ENCODE data around the gene GOSR1.
"Not testable (repeated sequence)": the region's sequence is repeated elsewhere in the genome, so short reads cannot be mapped to it uniquely, and the experiment has no call there.

The GOSR1 gene

GRCh38 chr17:30520436-30520835, 43.2 kb downstream of the GOSR1 start:
- no peak for TF ChIP-seq CTCF (conservative IDR thresholded peaks at IDR 0.05)
- no peak for TF ChIP-seq ZFX (IDR thresholded peaks at IDR 0.05)
- H3K27ac ChIP-seq = no peak overlapping the region

- TF ChIP-seq CTCF (conservative IDR thresholded peaks at IDR 0.05) = no peak
- TF ChIP-seq ZFX (IDR thresholded peaks at IDR 0.05) = no peak
- no peak overlapping the region for H3K27ac ChIP-seq
Measured at GRCh38 chr17:30520882-30521281, 43.7 kb downstream of the GOSR1 start.

GRCh38 chr17:30521766-30522165, 44.6 kb downstream of the GOSR1 start:
- no peak for TF ChIP-seq CTCF (conservative IDR thresholded peaks at IDR 0.05)
- TF ChIP-seq ZFX (IDR thresholded peaks at IDR 0.05) = no peak

GRCh38 chr17:30523236-30523635, 46.0 kb downstream of the GOSR1 start:
- not testable (repeated sequence) for H3K27ac ChIP-seq

More at GRCh38 chr17:30521766-30522165, 44.6 kb downstream of the GOSR1 start:
- H3K27ac ChIP-seq = no peak overlapping the region

GRCh38 chr17:30524847-30525246, 47.6 kb downstream of the GOSR1 start:
- no peak overlapping the region for H3K27ac ChIP-seq
- TF ChIP-seq CTCF (conservative IDR thresholded peaks at IDR 0.05) (no peak), ZFX (IDR thresholded peaks at IDR 0.05) (no peak)

- H3K27ac ChIP-seq = no peak overlapping the region
- TF ChIP-seq ZFX (IDR thresholded peaks at IDR 0.05) = no peak
- no peak for TF ChIP-seq CTCF (conservative IDR thresholded peaks at IDR 0.05)
Measured at GRCh38 chr17:30526401-30526800, 49.2 kb downstream of the GOSR1 start.

GRCh38 chr17:30528701-30529100, 51.5 kb downstream of the GOSR1 start:
- H3K27ac ChIP-seq = not testable (repeated sequence)

GRCh38 chr17:30530346-30531025, 53.3 kb downstream of the GOSR1 start:
- H3K27ac ChIP-seq = no peak overlapping the region

More at GRCh38 chr17:30530346-30531025, 53.3 kb downstream of the GOSR1 start:
- TF ChIP-seq CTCF (conservative IDR thresholded peaks at IDR 0.05) = no peak
- TF ChIP-seq ZFX (IDR thresholded peaks at IDR 0.05) = no peak

All from C4-2B (cell line).